Fibroblast of mammary gland (primary cell): ENCODE data around the gene AKAP13.
A peak's percentile ranks its signal among the peaks of the same experiment; 100 is the strongest.

ENCODE experiments used
- DNase-seq: peaks from one replicate; pipeline ENCODE4 v3.0.0-alpha.2; 2010; ENCODE audit warnings: low read depth
- H3K4me3 ChIP-seq: 2 replicates; pipeline ENCODE4 v1.5.1; 2011; ENCODE audit warnings: low read depth, mild to moderate bottlenecking, low read length, moderate library complexity; ENCODE audit not compliant: control insufficient read depth
- TF ChIP-seq, protein P1 (sequence below): conservative IDR thresholded peaks from 2 replicates; pipeline ENCODE4 v1.5.1; 2011; ENCODE audit warnings: low read depth, low read length, inconsistent platforms; ENCODE audit not compliant: control insufficient read depth, insufficient read depth

AKAP13 gene

DNA sequence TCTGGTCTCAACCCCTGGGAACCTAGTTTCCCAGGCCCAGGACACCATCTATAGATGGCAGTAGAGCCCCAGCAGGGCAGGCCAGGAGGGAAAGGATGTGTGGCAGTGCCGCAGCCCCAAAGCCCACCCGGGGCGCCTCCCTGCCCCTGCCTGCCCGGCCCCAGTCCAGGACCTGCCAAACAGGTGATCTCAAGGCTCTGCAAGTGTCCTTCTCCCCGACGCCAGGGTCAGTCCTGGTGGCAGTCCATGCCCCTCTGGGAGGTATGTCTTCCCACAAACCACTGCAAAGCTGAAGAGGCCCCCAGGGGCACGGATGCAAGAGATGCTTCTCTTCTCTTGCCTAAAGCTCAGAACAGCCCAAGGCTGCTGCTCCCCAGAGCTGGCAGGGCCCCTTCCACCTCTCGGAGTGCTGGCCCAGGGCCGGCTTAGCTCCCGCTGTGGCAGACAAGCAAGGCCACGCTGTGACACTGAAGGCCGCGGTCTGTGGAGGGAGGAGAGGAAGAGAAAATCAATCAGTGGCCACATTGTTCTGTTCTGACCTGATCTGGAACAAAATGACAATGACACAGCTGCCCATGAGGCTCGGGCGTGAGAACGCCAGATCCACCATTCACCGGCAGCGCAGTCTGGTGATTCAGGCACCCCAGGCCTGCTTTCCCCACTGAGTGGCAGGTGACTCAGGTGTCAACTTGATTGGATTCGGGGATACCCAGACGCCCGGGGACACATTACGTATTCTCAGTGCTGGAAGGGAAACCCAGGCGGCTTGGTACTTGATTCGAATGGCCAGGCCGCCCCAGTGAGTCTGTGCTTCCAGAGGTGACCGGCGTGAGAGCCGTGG is 380.3 kb downstream of the AKAP13 start:
- H3K4me3 ChIP-seq: no peak overlapping the region
- TF ChIP-seq, protein P1, sequence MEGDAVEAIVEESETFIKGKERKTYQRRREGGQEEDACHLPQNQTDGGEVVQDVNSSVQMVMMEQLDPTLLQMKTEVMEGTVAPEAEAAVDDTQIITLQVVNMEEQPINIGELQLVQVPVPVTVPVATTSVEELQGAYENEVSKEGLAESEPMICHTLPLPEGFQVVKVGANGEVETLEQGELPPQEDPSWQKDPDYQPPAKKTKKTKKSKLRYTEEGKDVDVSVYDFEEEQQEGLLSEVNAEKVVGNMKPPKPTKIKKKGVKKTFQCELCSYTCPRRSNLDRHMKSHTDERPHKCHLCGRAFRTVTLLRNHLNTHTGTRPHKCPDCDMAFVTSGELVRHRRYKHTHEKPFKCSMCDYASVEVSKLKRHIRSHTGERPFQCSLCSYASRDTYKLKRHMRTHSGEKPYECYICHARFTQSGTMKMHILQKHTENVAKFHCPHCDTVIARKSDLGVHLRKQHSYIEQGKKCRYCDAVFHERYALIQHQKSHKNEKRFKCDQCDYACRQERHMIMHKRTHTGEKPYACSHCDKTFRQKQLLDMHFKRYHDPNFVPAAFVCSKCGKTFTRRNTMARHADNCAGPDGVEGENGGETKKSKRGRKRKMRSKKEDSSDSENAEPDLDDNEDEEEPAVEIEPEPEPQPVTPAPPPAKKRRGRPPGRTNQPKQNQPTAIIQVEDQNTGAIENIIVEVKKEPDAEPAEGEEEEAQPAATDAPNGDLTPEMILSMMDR: no peak
- no peak for DNase-seq

DNA sequence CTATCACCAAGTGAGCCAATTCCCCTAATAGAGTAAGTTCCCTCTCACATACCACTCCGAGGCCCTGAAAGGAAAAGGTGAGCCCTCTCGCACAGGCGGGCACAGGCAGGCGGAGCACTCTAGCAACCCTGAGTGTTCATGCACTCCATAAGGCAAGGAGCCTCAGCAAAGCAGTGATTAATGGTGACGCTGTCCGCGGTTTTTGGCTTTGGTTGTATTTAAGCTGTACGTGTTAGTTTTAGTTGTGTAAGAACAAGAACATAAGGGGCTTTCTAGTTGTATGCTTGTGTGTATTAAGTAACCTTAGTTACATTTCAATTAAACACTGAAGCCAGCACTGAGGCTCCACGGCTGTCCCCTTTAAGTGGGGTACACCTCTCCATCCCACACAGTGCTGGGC is 381.2 kb downstream of the AKAP13 start:
- TF ChIP-seq, protein P1: no peak
- peak; percentile 42 for DNase-seq

DNA sequence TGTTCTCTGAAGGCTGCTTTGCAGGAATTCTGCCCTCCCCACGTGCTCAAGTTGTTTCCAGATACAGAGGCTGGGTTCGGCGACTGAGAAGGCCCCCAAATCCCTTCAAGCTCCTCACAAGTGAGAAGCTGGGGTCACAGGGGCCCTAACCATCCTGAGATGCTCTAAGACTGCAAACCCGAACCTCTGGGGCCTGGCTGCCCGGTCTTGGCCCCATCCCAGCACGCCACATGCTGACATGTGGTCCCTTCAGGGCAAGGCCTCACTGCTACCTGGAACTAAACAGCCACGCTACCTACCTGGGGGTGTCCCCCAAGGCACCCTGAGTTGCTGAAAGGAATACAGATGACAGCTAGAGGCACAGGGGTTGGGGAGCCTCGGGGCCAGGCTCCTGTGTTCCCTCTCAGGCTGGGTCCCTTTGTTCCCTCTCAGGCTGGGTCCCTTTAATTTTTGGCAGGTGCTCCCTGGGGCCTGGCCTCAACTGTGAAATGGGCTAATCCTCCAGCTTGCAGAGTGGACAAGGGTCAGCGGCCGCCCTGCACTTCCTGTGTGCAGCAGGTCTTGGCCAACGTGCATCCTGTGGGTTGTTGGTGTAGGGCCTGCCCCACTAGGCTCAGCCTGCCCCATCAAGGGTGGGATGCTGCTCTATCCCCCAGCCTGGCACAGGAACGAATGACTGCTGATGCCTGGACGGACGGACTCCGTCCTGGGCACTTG is 381.8 kb downstream of the AKAP13 start:
- TF ChIP-seq, protein P1: no peak
- no peak overlapping the region for H3K4me3 ChIP-seq
- no peak for DNase-seq

More for the DNA sequence above, 381.2 kb downstream of the AKAP13 start:
- no peak overlapping the region for H3K4me3 ChIP-seq

DNA sequence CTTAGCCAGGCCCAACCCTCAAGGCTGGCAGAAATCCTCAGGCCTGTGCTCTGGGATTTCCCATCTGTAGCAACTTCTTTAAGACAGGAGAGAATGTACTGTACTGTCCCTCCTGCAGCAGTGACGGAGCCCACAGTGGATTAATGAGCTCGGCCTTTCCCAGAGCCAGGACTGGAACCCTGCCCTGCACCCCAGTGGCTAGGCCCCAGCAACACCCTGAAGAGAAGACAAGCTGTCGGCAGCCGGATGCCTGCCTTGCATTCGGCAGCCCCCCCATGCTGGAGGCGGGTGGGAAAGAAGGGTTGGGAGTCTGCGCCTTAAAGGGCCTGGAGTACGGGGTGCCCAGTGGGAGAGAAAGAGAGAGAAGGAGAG is 382.3 kb downstream of the AKAP13 start:
- H3K4me3 ChIP-seq: no peak overlapping the region
- TF ChIP-seq, protein P1: no peak
- no peak for DNase-seq

DNA sequence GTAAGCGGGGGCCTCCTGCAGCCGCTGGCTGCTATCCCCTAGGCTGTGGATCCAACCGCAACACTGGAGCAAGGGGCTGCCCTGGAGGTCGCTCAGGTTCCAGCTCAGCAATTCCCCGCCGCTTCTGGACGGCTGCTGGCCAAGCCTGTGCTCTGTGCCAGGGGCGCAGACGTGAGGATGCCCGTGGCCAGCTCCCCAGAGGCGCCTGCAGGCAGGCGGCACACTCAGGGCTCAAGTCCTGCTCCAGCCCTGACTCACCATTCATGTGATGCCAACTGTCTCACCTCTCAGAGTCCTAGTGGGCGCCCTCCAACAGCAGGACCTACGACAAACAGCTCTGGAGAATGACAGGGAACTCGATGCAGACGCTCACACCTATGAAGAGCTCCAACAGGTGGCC is 382.8 kb downstream of the AKAP13 start:
- TF ChIP-seq, protein P1: no peak
- no peak overlapping the region for H3K4me3 ChIP-seq

DNA sequence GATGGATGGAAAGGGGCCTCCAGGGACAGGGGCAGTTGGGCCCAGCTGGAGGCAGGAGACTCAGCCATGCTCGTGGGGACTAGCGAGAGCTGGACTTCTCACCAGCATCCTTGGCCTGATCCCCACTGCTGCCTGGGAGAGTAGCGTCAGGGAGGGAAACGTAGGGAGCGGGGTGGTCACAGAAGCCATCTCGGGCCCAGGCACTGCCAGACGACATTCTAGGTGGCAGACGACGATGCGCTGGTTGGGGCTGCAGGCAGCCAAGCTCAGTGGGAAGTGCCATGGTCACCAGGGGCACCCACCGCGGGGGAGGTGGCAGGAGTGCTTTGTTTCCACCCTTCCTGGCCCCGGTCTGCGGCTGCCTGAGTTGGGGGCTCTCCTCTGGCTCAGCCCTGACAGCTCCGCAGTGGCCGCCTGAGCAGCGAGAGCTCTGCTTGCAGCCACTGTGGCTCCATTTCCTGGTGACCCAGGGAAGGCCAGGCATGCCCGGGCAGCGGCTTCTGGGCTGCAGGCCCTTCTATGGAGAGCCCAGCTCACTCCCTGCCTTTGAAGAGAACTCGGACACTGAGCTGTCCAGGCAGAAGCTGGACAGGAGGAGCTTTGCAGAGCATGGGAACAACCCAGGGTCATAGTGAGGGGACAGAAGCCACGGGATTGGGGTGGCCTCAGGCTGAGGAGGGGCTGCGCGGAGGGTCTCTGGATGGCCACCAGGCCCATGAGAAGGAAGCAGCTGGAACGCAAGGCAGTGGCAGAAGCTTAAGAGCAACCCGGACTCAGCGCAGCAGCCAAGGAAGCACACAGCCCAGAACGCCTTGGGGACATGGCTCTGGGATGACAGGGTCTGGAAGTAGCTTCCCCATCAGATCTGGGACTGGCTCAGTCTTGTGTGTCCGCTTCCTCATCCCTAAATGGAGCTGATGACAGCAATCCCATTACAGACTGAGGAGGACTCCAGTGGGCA is 383.6 kb downstream of the AKAP13 start:
- TF ChIP-seq, protein P1: no peak

More for the DNA sequence above, 382.8 kb downstream of the AKAP13 start:
- no peak for DNase-seq

More for the DNA sequence above, 383.6 kb downstream of the AKAP13 start:
- DNase-seq: no peak
- H3K4me3 ChIP-seq: no peak overlapping the region
